ENCODE results near the gene TRIM6.
"Not testable (repeated sequence)": the region's sequence is repeated elsewhere in the genome, so short reads cannot be mapped to it uniquely, and the experiment has no call there.

Gene TRIM6

DNA sequence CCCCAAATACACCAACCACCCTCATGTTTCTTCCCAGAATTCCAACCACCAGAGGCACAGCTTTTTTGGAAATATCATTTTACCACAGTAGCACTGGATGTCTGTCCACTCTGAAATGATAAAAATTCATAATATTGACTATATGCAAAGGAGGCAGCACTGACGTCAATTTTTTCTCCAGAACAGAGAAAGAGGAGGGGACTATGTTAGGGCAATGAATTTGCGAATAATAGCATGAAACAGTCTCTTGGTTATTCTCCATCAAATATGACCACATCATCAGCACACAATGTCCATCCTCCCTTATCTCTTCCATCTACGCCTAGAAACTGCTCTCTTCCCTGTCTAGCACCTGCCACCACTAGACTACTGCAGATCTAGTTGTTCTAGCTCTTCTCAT is 49.7 kb downstream of the TRIM6 start:
- Histone ChIP-seq H4K20me1 (ENCODE audit: insufficient read depth, low read length, poor library complexity, severe bottlenecking) (no peaks in the 10 kb centered on the region), H3K9me2 (replicated peaks; ENCODE audit: low read depth, low read length) (no peaks in the 10 kb centered on the region), H3K9me3 (ENCODE audit: insufficient read depth, low read depth, low read length) (no peaks in the 10 kb centered on the region), H2AFZ (ENCODE audit: low read length) (no peak overlapping the region), H3K27me3 (ENCODE audit: insufficient read depth, low read length, poor library complexity, severe bottlenecking) (no peaks in the 10 kb centered on the region), H3K4me3 (ENCODE audit: low read length, poor library complexity, severe bottlenecking) (no peak overlapping the region), H3K9ac (ENCODE audit: low read depth, low read length, poor library complexity, severe bottlenecking) (no peak overlapping the region), H3K4me1 (ENCODE audit: insufficient read depth, low read length, poor library complexity, severe bottlenecking) (no peaks in the 10 kb centered on the region), H3K79me2 (ENCODE audit: insufficient read depth, low read length) (no peaks in the 10 kb centered on the region), H3F3A (ENCODE audit: low read depth) (no peaks in the 10 kb centered on the region), H3K36me3 (ENCODE audit: insufficient read depth, low read length) (no peaks in the 10 kb centered on the region), H3K4me2 (ENCODE audit: low read depth, low read length, poor library complexity, severe bottlenecking) (no peak overlapping the region)
- TF ChIP-seq, protein P1, sequence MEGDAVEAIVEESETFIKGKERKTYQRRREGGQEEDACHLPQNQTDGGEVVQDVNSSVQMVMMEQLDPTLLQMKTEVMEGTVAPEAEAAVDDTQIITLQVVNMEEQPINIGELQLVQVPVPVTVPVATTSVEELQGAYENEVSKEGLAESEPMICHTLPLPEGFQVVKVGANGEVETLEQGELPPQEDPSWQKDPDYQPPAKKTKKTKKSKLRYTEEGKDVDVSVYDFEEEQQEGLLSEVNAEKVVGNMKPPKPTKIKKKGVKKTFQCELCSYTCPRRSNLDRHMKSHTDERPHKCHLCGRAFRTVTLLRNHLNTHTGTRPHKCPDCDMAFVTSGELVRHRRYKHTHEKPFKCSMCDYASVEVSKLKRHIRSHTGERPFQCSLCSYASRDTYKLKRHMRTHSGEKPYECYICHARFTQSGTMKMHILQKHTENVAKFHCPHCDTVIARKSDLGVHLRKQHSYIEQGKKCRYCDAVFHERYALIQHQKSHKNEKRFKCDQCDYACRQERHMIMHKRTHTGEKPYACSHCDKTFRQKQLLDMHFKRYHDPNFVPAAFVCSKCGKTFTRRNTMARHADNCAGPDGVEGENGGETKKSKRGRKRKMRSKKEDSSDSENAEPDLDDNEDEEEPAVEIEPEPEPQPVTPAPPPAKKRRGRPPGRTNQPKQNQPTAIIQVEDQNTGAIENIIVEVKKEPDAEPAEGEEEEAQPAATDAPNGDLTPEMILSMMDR (conservative IDR thresholded peaks at IDR 0.05; ENCODE audit: low read length): no peak
- no peak for TF ChIP-seq EZH2phosphoT487 (IDR thresholded peaks at IDR 0.05; ENCODE audit: borderline replicate concordance)

DNA sequence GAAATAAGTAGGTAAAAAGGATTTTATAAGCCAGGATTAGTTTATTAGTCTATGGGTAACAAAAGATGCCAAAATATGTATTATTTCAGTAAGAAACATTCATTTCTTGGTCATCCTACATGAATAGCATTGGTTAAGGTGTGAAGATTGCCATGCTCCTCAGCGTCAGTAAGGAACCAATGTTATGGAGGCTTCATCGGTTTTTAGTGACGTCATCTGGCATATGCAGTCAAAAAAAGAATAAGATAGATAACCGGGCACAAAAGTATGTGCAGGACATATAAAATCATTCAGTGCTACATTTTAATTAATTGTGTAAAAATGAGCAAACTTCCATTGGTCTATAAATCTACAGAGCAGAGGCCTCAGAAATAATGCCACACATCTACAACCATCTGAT is 59.0 kb downstream of the TRIM6 start:
- Histone ChIP-seq H3K4me2 (ENCODE audit: low read depth, low read length, poor library complexity, severe bottlenecking) (no peak overlapping the region), H2AFZ (ENCODE audit: low read length) (no peak overlapping the region), H4K20me1 (ENCODE audit: insufficient read depth, low read length, poor library complexity, severe bottlenecking) (no peaks in the 10 kb centered on the region), H3K27me3 (ENCODE audit: insufficient read depth, low read length, poor library complexity, severe bottlenecking) (no peaks in the 10 kb centered on the region), H3K9me2 (replicated peaks; ENCODE audit: low read depth, low read length) (no peaks in the 10 kb centered on the region), H3K9ac (ENCODE audit: low read depth, low read length, poor library complexity, severe bottlenecking) (no peak overlapping the region), H3K36me3 (ENCODE audit: insufficient read depth, low read length) (no peaks in the 10 kb centered on the region), H3K4me3 (ENCODE audit: low read length, poor library complexity, severe bottlenecking) (no peak overlapping the region), H3K9me3 (ENCODE audit: insufficient read depth, low read depth, low read length) (peaks cover 4% of the 10 kb centered on the region; the same call in 1 of the 2 replicates), H3K4me1 (ENCODE audit: insufficient read depth, low read length, poor library complexity, severe bottlenecking) (no peaks in the 10 kb centered on the region), H3K79me2 (ENCODE audit: insufficient read depth, low read length) (no peaks in the 10 kb centered on the region), H3F3A (ENCODE audit: low read depth) (no peaks in the 10 kb centered on the region)
- no peak for TF ChIP-seq EZH2phosphoT487 (IDR thresholded peaks at IDR 0.05; ENCODE audit: borderline replicate concordance)
- TF ChIP-seq, protein P1 (conservative IDR thresholded peaks at IDR 0.05; ENCODE audit: low read length): no peak

DNA sequence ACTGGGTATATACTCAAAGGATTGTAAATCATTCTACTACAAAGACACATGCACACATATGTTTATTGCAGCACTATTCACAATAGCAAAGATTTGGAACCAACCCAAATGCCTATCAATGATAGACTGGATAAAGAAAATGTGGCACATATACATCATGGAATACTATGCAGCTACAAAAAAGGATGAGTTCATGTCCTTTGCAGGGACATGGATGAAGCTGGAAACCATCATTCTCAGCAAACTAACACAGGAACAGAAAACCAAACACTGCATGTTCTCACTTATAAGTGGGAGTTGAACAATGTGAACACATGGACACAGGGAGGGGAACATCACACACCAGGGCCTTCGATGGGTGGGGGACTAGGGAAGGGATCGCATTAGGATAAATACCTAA is 60.5 kb downstream of the TRIM6 start:
- not testable (repeated sequence) for H4K20me1 ChIP-seq (ENCODE audit: insufficient read depth, low read length, poor library complexity, severe bottlenecking); H3K4me3 ChIP-seq (ENCODE audit: low read length, poor library complexity, severe bottlenecking); H3K4me1 ChIP-seq (ENCODE audit: insufficient read depth, low read length, poor library complexity, severe bottlenecking); H2AFZ ChIP-seq (ENCODE audit: low read length); H3K79me2 ChIP-seq (ENCODE audit: insufficient read depth, low read length); H3K27me3 ChIP-seq (ENCODE audit: insufficient read depth, low read length, poor library complexity, severe bottlenecking); H3K9me3 ChIP-seq (ENCODE audit: insufficient read depth, low read depth, low read length); H3K9me2 ChIP-seq (replicated peaks; ENCODE audit: low read depth, low read length); H3F3A ChIP-seq (ENCODE audit: low read depth); H3K9ac ChIP-seq (ENCODE audit: low read depth, low read length, poor library complexity, severe bottlenecking); H3K36me3 ChIP-seq (ENCODE audit: insufficient read depth, low read length); H3K4me2 ChIP-seq (ENCODE audit: low read depth, low read length, poor library complexity, severe bottlenecking)

DNA sequence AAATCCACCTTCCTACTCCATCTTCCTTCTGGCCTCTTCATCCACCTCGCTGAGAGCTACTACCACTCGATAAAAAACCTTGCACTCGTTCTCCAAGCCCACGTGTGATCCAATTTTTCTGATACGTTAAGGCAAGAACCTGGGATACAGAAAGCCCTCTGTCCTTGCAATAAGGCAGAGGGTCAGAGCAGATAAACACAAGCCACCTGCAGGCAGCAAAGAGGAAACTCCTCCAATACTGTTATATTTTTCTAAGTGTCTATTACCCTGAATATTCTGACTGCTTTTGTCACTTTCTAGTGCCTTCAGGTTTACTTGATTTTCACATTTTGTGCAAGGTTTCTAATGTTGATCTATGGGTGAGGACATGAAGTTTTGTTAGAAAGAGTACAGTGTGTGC is 61.9 kb downstream of the TRIM6 start:
- no peak overlapping the region for H3K9ac ChIP-seq (ENCODE audit: low read depth, low read length, poor library complexity, severe bottlenecking)
- no peaks in the 10 kb centered on the region for H3K36me3 ChIP-seq (ENCODE audit: insufficient read depth, low read length)
- no peaks in the 10 kb centered on the region for H3F3A ChIP-seq (ENCODE audit: low read depth)
- no peaks in the 10 kb centered on the region for H3K79me2 ChIP-seq (ENCODE audit: insufficient read depth, low read length)
- no peaks in the 10 kb centered on the region for H3K27me3 ChIP-seq (ENCODE audit: insufficient read depth, low read length, poor library complexity, severe bottlenecking)
- no peak overlapping the region for H2AFZ ChIP-seq (ENCODE audit: low read length)
- no peaks in the 10 kb centered on the region for H4K20me1 ChIP-seq (ENCODE audit: insufficient read depth, low read length, poor library complexity, severe bottlenecking)
- no peaks in the 10 kb centered on the region for H3K4me1 ChIP-seq (ENCODE audit: insufficient read depth, low read length, poor library complexity, severe bottlenecking)
- no peak overlapping the region for H3K4me3 ChIP-seq (ENCODE audit: low read length, poor library complexity, severe bottlenecking)
- no peak overlapping the region for H3K4me2 ChIP-seq (ENCODE audit: low read depth, low read length, poor library complexity, severe bottlenecking)
- no peaks in the 10 kb centered on the region for H3K9me2 ChIP-seq (replicated peaks; ENCODE audit: low read depth, low read length)
- H3K9me3 ChIP-seq (ENCODE audit: insufficient read depth, low read depth, low read length): no peaks in the 10 kb centered on the region
- TF ChIP-seq EZH2phosphoT487 (IDR thresholded peaks at IDR 0.05; ENCODE audit: borderline replicate concordance): no peak
- TF ChIP-seq, protein P1 (conservative IDR thresholded peaks at IDR 0.05; ENCODE audit: low read length): no peak
